GM21447 (cell line): Measurements from ENCODE around the gene ZXDC.

ENCODE experiments used
- ATAC-seq: cut with Tn5 transposase; IDR thresholded peaks from one replicate; pipeline ENCODE4 v1.9.1; 2021; ENCODE audit not compliant: unreplicated experiment

Gene ZXDC

GRCh38 chr3:126419886-126420786 is 55.6 kb downstream of the ZXDC start:
- ATAC-seq = no peak

- ATAC-seq = no peak
Measured at GRCh38 chr3:126419151-126419703, 56.5 kb downstream of the ZXDC start.

- no peak for ATAC-seq
Measured at GRCh38 chr3:126418661-126419131, 57.0 kb downstream of the ZXDC start.

DNA sequence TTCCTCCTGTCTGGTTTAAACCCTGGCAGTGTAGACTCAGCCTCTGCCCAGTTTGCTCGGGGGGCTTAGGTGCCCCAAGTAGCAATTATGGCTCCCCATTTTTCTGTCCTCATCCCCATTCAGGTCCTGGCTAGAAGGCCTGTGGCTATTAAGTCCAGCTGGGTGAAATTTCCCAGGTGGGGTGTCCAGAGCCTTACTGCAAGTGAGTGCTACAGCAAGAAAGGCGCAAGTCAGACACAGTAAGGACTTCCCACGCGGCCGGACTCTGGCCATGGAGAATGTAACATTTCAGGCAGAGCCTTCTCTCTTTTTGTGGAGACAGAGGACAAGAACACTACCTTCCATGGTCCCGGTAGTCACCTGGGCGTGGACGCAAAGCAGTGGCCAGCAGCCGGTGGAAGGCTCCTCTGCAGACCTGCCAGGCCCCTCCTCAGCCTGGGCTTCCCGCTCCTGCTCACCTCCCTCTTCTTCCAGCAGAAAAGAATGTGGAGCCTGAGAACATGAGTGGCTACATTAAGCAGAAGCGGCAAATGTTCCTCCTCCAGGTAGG is 57.6 kb downstream of the ZXDC start:
- no peak for ATAC-seq

DNA sequence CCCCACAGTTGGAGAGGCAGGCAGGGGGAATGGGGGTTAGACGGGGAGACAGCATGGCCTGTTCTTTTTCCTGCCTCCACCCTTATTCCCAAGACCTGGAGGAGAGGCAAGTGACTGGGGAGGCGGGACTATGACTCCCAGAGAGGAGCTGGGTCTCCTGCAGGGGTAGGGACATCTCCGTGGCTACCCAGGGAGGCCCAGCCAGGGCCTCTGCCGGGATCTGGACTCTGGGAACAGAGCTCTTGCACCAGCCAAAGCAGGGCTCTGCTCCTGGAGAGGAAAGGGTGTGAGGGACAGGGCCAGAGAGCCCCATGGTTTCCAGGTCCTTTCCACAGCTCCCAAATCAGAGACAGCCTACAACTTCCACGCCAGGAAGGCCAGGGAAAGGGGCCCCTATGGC is 58.2 kb downstream of the ZXDC start:
- no peak for ATAC-seq

DNA sequence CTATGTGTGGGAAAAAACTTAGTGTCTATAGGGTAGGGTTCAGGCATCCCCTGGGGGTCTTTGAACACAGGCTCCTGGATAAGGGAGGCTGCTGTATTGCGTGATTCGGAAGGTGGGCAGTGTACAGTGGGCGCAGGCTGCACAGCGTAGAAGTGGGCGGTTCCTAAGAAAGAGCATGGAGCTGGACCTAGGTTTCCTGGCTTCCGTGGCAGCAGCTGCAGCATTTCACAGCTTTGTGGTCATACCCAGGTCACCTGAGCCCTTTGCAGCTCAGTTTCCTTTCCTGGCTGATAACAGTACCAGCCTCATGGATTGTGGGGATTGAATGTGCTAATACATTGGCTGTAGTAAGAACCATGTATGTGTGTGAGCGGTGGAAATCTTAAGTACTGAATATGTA is 58.7 kb downstream of the ZXDC start:
- no peak for ATAC-seq

GRCh38 chr3:126415661-126416591 is 59.8 kb downstream of the ZXDC start:
- no peak for ATAC-seq

GRCh38 chr3:126414961-126415660 is 60.6 kb downstream of the ZXDC start:
- no peak for ATAC-seq

DNA sequence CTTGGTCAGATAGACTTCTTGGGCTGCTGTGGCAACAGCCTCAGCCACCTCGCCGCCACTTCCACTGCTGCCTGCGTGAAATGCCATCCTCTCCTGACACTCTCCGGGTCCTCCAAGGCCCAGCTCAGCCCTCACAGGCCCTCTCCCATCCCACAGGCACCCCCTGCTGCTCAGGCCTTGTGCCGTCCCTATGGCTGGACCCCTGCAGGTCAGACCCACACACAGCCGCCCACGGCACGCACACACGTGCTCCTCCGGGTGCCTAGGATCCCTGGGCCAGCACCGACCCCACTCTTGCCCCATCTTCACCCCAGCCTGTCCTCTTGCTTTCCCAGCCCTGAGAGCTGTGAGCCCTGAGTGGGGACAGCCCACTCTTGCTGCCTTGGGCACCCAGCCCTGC is 61.3 kb downstream of the ZXDC start:
- ATAC-seq = no peak

- no peak for ATAC-seq
Measured at GRCh38 chr3:126413693-126414080, 62.0 kb downstream of the ZXDC start.

GRCh38 chr3:126412841-126413692 is 62.6 kb downstream of the ZXDC start:
- no peak for ATAC-seq

GRCh38 chr3:126408099-126408498 is 67.6 kb downstream of the ZXDC start:
- ATAC-seq = no peak

DNA sequence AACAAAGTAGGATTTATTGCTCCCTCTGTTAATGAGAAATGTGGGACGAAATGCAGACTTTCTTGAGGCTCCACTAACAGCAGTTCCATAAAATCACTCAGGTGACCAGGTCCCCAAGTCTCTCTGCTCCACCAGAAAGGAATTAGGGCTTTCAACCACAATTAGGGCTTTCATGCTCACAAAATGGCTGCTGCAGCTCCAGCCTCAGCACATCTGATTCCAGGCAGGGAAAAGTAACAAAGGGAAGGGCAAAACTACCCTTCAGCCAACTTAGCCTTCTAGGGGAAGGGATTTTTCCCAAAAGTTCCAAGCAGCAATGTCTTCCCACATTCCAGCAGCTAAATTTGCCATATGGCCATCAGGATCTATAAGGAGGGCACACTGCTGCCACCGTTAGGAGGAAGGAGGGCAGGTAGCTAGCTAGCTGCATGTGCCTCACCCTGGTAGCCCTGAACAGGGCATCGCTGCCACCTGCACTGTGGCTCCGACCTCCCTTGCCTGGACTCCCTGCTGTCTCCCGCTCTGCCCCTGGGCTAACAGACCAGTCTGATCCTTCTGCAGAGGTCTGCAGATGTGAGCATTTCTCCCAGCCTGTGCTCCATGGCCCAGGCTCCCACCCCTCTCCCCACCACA is 68.2 kb downstream of the ZXDC start:
- no peak for ATAC-seq

DNA sequence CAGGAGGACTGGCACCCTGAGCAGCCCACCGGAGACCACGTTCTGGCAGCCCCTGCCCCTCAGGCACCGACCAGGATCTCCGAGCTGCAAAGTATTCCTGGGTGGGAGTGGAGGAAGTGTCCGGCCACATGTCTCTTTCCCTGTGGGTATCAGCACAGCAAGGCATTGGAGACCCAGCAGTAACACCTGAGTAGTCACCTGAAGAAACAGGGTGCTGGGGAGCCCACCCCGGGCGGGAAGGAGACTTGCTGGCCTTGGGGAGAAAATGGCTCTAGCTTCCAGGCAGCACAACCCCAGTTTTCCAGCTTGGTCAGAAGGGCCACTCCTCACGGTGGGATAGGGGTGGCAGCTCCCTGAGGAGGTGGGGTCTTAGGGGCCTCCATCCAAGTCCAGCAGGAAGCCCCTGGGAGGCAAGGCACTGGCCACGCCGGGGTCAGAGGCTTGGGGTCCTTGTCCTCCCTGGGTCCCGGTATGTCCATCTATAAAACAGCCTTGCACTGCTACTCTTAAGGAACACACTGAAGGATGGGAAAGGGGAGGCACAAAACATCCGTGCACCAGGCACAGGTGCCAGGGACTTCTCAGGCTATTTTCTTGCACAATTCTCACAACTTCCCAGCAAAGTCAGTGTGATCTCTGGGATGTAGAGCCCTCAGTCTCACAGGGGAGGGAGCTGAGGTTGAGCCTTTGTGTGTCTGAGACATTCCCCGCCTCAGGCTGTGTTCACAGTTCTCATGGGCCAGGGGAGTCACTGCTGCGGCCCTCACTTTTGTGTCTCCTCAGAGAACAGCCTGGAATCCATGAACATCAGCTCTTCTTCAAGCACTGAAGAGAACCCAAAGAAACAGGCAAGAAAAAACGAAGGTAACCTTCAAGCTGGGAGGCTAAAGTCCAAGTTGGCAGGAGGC is 69.0 kb downstream of the ZXDC start:
- ATAC-seq = no peak

DNA sequence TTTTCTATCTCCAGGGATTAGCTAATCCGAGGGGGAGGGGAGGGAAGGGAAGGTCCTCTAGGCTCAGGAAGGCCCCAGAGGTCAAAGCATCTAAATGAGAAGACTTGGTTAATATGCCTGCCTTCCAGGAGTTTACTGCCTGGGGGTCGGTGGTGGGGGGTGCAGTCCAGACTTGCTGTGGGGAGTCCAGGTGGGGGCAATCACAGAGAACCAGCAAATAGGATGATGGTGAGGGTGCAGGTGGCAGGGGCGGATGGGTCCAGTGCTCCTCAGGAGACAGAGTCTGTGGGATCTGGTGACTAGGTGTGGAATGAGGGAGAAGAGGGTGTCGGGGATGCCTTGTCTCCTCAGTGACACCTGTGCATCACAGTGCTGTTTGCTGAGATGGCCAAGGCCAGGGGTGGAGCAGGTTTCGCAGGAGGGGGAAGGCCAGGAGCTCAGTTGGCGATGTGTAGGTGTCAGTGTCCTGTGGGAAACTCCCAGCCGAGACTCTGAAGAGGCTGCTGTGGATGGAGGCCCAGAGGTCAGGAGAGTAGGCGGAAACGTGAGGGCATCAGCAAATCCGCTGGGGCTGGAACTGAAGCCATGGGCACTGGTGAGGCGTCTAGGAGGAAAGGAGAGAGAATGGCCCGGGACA is 72.9 kb downstream of the ZXDC start:
- ATAC-seq = no peak

DNA sequence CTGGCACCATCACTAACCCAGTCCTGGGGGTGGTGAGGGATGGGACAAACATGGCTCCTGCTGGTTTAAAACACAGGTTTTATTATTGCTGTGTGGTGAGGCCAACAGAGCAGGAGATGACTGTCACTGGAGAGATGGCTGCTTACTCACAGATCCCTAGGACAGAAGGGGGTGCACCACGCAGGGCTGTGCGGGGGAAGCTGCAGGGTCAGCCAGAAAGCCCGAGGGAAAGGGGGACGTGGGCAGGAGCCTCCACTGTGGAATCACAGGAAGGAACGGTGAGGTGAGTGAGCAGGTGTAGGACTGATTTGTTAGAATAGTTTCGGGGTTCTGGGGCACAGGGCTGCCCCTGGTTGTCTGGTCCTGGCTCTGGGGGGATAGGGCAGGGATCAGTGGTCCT is 73.5 kb downstream of the ZXDC start:
- ATAC-seq = no peak

- no peak for ATAC-seq
Measured at GRCh38 chr3:126401611-126402160, 74.0 kb downstream of the ZXDC start.
